WTC11 (cell line): ENCODE measurements around the gene KIF3B. TPM values are rescaled to one million over a fixed set of nuclear protein-coding genes. Genes with fewer than 3 reads are reported as not detected.

Experiments used
- ATAC-seq: fragments of 200-7000 bp; cut with Tn5 transposase; 2 replicates; pipeline ENCODE4 v1.10.0; 2021; ENCODE audit warnings: mild to moderate bottlenecking, moderate library complexity
- CTCF ChIA-PET: fragments of 300-600 bp; sonication (Branson Sonifier 250); formaldehyde crosslinking; loops from one replicate; lab custom pipeline; 2021; ENCODE audit warnings: antibody characterized with exemption; lab: Charles Lee
- POLR2A ChIA-PET: fragments of 350-600 bp; sonication (Branson Sonifier 250); formaldehyde crosslinking; loops from one replicate; lab custom pipeline; 2021; ENCODE audit warnings: antibody characterized with exemption; lab: Charles Lee
- DNase-seq: peaks from one replicate; pipeline ENCODE4 v3.0.0; 2021; ENCODE audit warnings: low spot score
- H3K27ac Mint-ChIP-seq: 2 replicates; pipeline ENCODE4 v1.8.0; 2021; ENCODE audit warnings: mixed read lengths
- H3K27me3 Mint-ChIP-seq: 2 replicates; pipeline ENCODE4 v1.8.0; 2021; ENCODE audit warnings: low read depth, mild to moderate bottlenecking, moderate library complexity, mixed read lengths
- H3K36me3 Mint-ChIP-seq: 2 replicates; pipeline ENCODE4 v1.8.0; 2021; ENCODE audit warnings: mixed read lengths
- H3K4me1 Mint-ChIP-seq: 2 replicates; pipeline ENCODE4 v1.8.0; 2022; ENCODE audit warnings: mixed read lengths
- H3K4me3 Mint-ChIP-seq: 2 replicates; pipeline ENCODE4 v1.8.0; 2021; ENCODE audit warnings: mild to moderate bottlenecking, moderate library complexity, mixed read lengths
- H3K9me3 Mint-ChIP-seq: 2 replicates; pipeline ENCODE4 v1.8.0; 2021; ENCODE audit warnings: mixed read lengths
- ARID4B ChIP-seq: sonication (generic); formaldehyde crosslinking; IDR thresholded peaks from 2 replicates; pipeline ENCODE4 v1.8.0; 2023; ENCODE audit warnings: missing genetic modification reagents, mild to moderate bottlenecking, borderline replicate concordance
- ATF3 ChIP-seq: sonication (generic); formaldehyde crosslinking; conservative IDR thresholded peaks from 2 replicates; pipeline ENCODE4 v1.8.1; 2022; ENCODE audit warnings: mild to moderate bottlenecking, missing genetic modification reagents
- CDX4 ChIP-seq: fragments of 250-450 bp; sonication (Bioruptor Pico); IDR thresholded peaks from 2 replicates; pipeline ENCODE4 v1.9.0; 2021; ENCODE audit warnings: moderate library complexity, mild to moderate bottlenecking, inconsistent platforms, borderline replicate concordance
- CTCF ChIP-seq: fragments of 200-600 bp; IDR thresholded peaks from 2 replicates; pipeline ENCODE4 v1.8.0; 2022; ENCODE audit warnings: antibody characterized with exemption
- ERG ChIP-seq: fragments of 250-450 bp; sonication (Bioruptor Pico); IDR thresholded peaks from 2 replicates; pipeline ENCODE4 v1.8.0; 2021; ENCODE audit warnings: mild to moderate bottlenecking
- FOXJ3 ChIP-seq: sonication (generic); formaldehyde crosslinking; IDR thresholded peaks from 2 replicates; pipeline ENCODE4 v1.9.0; 2021; ENCODE audit warnings: missing genetic modification reagents, mild to moderate bottlenecking, borderline replicate concordance
- FOXK1 ChIP-seq: sonication (generic); formaldehyde crosslinking; IDR thresholded peaks from 2 replicates; pipeline ENCODE4 v1.8.0; 2022; ENCODE audit warnings: mild to moderate bottlenecking, moderate library complexity, missing genetic modification reagents
- FOXP4 ChIP-seq: sonication (generic); formaldehyde crosslinking; IDR thresholded peaks from 2 replicates; pipeline ENCODE4 v1.8.0; 2022; ENCODE audit warnings: mild to moderate bottlenecking, missing genetic modification reagents
- GRHL2 ChIP-seq: fragments of 250-450 bp; sonication (Bioruptor Pico); IDR thresholded peaks from 2 replicates; pipeline ENCODE4 v1.8.0; 2022; ENCODE audit warnings: mild to moderate bottlenecking, moderate library complexity; ENCODE audit not compliant: insufficient replicate concordance, severe bottlenecking
- HMGA2 ChIP-seq: fragments of 250-450 bp; sonication (Bioruptor Pico); IDR thresholded peaks from 2 replicates; pipeline ENCODE4 v1.4.0; 2021; ENCODE audit warnings: mild to moderate bottlenecking, moderate library complexity
- HMGXB4 ChIP-seq: sonication (generic); formaldehyde crosslinking; IDR thresholded peaks from 2 replicates; pipeline ENCODE4 v1.8.1; 2023; ENCODE audit warnings: mild to moderate bottlenecking, moderate library complexity, missing genetic modification reagents
- IRF1 ChIP-seq: sonication (generic); formaldehyde crosslinking; IDR thresholded peaks from 2 replicates; pipeline ENCODE4 v1.8.0; 2023; ENCODE audit warnings: missing genetic modification reagents
- JUN ChIP-seq: sonication (generic); formaldehyde crosslinking; IDR thresholded peaks from 2 replicates; pipeline ENCODE4 v1.8.0; 2023; ENCODE audit warnings: mild to moderate bottlenecking, missing genetic modification reagents
- PRRX2 ChIP-seq: fragments of 250-450 bp; sonication (Bioruptor Pico); IDR thresholded peaks from 2 replicates; pipeline ENCODE4 v1.8.0; 2021; ENCODE audit warnings: mild to moderate bottlenecking
- RELA ChIP-seq: sonication (generic); formaldehyde crosslinking; IDR thresholded peaks from 2 replicates; pipeline ENCODE4 v1.8.1; 2022; ENCODE audit warnings: missing genetic modification reagents, mild to moderate bottlenecking, borderline replicate concordance
- SMAD3 ChIP-seq: sonication (generic); formaldehyde crosslinking; IDR thresholded peaks from 2 replicates; pipeline ENCODE4 v1.8.0; 2022; ENCODE audit warnings: missing genetic modification reagents, mild to moderate bottlenecking, borderline replicate concordance
- TEAD1 ChIP-seq: sonication (generic); formaldehyde crosslinking; IDR thresholded peaks from 2 replicates; pipeline ENCODE4 v1.8.0; 2022; ENCODE audit warnings: mild to moderate bottlenecking, missing genetic modification reagents
- ZBTB43 ChIP-seq: sonication (generic); formaldehyde crosslinking; IDR thresholded peaks from 2 replicates; pipeline ENCODE4 v1.8.1; 2023; ENCODE audit warnings: mild to moderate bottlenecking, missing genetic modification reagents
- ZMAT4 ChIP-seq: fragments of 250-450 bp; sonication (Bioruptor Pico); IDR thresholded peaks from 2 replicates; pipeline ENCODE4 v1.9.0; 2021; ENCODE audit warnings: mild to moderate bottlenecking
- ZNF219 ChIP-seq: sonication (generic); formaldehyde crosslinking; IDR thresholded peaks from 2 replicates; pipeline ENCODE4 v1.8.0; 2023; ENCODE audit warnings: missing genetic modification reagents, mild to moderate bottlenecking, borderline replicate concordance
- total RNA-seq: library from RNA; stranded (reverse); gene quantifications from 3 replicates; pipeline ENCODE4 v1.2.3, GENCODE V29; 2021

KIF3B gene
- total RNA-seq, 1 experiment from 2014 or later, result 21.5 TPM

- no peak for TF ChIP-seq TEAD1 (CRISPR knock-in tag)
- TF ChIP-seq ZNF219 (CRISPR knock-in tag), result no peak
- no peak for TF ChIP-seq RELA (CRISPR knock-in tag)
- no peak for TF ChIP-seq FOXP4 (CRISPR knock-in tag)
- TF ChIP-seq ERG (CRISPR knock-in tag), result no peak
- no peak for TF ChIP-seq GRHL2 (CRISPR knock-in tag)
- no peak for TF ChIP-seq SMAD3 (CRISPR knock-in tag)
- no peak for TF ChIP-seq ZMAT4 (CRISPR knock-in tag)
- no peak for TF ChIP-seq PRRX2
- no peak for TF ChIP-seq JUN (CRISPR knock-in tag)
- no peak for TF ChIP-seq IRF1 (CRISPR knock-in tag)
- no peak for TF ChIP-seq ATF3 (CRISPR knock-in tag)
- Mint-ChIP-seq H3K27ac (no peak overlapping the region), H3K4me3 (no peak overlapping the region), H3K36me3 (peaks cover 49% of the 10 kb centered on the region), H3K27me3 (no peaks in the 10 kb centered on the region), H3K4me1 (no peaks in the 10 kb centered on the region), H3K9me3 (no peaks in the 10 kb centered on the region)
- ATAC-seq, result no peak
- ChIA-PET CTCF (no interaction called here), POLR2A (interaction anchor here (0.7 kb wide), 1 partner anchor 103 kb away, joined by 3 read pairs; no protein-coding TSS in a partner anchor)
- no peak for DNase-seq
These were observed 48.2 kb upstream of the KIF3B start for GRCh38 chr20:32229251-32229747.

- DNase-seq (no peak), ATAC-seq (no peak)
- H3K4me3 Mint-ChIP-seq, result no peak overlapping the region
- no peaks in the 10 kb centered on the region for H3K4me1 Mint-ChIP-seq
- H3K27me3 Mint-ChIP-seq, result no peaks in the 10 kb centered on the region
- CTCF ChIA-PET, result no interaction called here
- POLR2A ChIA-PET, result interaction anchor here (0.5 kb wide), 1 partner anchor 269 kb away, joined by 3 read pairs; no protein-coding TSS in a partner anchor
- no peaks in the 10 kb centered on the region for H3K9me3 Mint-ChIP-seq
- peaks cover 55% of the 10 kb centered on the region for H3K36me3 Mint-ChIP-seq
- no peak overlapping the region for H3K27ac Mint-ChIP-seq
- TF ChIP-seq CDX4 (CRISPR knock-in tag) (no peak), HMGA2 (CRISPR knock-in tag) (no peak), ZBTB43 (CRISPR knock-in tag) (no peak), ARID4B (CRISPR knock-in tag) (no peak), HMGXB4 (CRISPR knock-in tag) (no peak), FOXJ3 (CRISPR knock-in tag) (no peak), CTCF (no peak), FOXK1 (no peak)
These were observed 46.7 kb upstream of the KIF3B start for GRCh38 chr20:32230707-32231106.
